ENCODE results near the gene ST3GAL2. TPM values are rescaled to one million over a fixed set of nuclear protein-coding genes. Genes with fewer than 3 reads are reported as not detected.

ST3GAL2 gene, protein sequence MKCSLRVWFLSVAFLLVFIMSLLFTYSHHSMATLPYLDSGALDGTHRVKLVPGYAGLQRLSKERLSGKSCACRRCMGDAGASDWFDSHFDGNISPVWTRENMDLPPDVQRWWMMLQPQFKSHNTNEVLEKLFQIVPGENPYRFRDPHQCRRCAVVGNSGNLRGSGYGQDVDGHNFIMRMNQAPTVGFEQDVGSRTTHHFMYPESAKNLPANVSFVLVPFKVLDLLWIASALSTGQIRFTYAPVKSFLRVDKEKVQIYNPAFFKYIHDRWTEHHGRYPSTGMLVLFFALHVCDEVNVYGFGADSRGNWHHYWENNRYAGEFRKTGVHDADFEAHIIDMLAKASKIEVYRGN
- polyA plus RNA-seq (ENCODE audit: insufficient read length): 24.1 TPM

DNA sequence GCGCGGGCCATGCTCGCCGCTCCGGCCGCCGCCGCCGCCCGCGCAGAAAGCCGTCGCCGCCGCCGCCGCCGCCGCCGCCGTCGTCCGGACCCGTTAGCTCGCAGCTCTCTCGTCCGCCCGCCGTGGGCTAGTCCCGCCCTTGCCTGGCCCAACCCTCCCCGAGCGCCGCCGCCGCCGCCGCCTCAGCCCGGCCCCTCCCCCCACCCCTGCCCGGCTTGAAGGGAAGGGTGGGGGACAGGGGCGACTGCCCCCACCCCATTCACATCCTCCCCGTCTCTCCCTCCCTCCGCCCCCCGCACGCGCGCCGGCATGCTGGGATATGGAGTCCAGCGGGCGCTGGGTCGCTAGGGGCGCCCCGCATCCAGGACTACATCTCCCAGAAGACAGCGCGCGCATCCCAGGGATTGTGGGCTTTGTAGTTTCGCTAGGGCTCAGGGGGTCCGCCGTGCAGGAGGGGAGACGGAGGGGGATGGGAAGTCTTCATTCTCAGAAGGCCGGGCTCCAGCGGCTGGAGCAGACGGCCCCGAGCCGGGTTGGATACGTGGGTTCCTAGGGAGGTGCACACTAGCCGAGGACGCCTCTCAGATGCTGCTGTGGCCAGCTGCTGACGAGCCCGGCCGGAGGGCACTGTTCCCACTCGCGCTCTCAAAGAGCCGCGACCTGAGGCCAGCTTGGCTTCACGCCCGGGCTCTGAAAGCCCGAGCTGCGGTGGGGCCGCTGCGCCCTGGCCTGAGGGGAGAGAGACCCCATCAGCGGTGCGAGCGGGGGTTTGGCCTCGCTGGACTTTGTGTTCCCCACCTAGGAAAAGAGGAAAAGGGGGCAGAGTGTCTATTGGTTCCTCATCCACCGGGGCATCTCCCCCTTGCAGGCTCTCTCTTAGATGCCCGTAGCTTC lies at the start of gene ST3GAL2:
TSS of gene ST3GAL2 (minus strand) at position 132 of the 894 bp plus-strand sequence. CDS start 40,570 bp downstream, outside the sequence.
- DNase-seq (ENCODE audit: low read depth): peak; percentile 81

DNA sequence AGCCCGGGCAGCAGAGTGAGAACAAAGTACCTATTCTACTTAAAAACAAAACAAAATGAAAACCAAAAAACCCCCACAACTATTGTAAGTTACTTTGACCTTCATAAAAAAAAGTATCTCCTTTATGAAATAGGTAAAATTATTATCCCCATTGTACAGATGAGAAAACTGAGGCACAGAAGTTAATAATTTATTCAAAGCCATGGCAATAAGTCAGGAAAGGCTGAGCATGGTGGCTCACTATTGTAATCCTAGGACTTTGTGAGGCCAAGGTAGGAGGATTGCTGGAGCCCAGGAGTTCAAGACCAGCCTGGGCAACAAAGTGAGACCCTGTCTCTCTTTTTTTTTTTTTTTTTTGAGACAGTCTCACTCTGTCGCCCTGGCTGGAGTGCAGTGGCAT lies 46.0 kb upstream of the ST3GAL2 start:
- no peak for DNase-seq (ENCODE audit: low read depth)

DNA sequence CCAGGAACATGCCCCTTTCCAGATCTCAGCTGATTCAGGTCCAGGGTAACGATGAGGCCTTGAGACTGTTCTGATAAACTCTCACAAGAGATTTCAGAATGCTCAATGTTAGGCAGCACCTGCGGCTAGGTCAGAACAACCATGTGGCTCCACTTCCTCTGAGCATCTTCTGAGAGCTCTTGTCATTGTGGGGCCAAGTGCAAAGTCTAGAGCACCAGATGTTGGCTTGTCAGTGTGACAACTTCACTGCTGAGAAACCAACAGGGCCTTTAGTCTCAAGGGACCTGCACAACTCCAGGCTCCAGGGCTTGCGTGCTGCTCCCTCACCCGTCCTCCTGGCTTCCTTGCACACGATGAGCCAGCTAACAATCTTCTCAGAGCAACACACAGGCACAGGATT lies 44.5 kb upstream of the ST3GAL2 start:
- DNase-seq (ENCODE audit: low read depth): no peak

DNA sequence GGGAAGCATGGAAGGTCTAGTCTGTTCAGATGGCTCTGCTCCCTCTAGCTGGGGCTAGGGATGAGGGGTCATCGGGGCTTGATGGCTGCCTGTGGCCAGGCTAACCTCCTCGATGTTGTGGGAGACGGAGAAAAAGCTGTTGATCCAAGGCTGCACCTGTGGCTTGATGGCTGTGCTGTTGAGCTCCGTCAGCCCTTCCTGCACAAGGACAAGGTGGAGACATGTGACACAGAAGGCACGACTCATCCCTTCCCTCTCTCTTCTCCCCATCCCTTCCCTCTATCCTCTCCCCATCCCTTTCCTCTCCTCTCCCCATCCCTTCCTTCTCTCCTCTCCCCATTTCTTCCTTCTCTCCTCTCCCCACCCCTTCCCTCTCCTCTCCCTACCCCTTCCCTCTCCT lies 43.7 kb upstream of the ST3GAL2 start:
- DNase-seq (ENCODE audit: low read depth): no peak

DNA sequence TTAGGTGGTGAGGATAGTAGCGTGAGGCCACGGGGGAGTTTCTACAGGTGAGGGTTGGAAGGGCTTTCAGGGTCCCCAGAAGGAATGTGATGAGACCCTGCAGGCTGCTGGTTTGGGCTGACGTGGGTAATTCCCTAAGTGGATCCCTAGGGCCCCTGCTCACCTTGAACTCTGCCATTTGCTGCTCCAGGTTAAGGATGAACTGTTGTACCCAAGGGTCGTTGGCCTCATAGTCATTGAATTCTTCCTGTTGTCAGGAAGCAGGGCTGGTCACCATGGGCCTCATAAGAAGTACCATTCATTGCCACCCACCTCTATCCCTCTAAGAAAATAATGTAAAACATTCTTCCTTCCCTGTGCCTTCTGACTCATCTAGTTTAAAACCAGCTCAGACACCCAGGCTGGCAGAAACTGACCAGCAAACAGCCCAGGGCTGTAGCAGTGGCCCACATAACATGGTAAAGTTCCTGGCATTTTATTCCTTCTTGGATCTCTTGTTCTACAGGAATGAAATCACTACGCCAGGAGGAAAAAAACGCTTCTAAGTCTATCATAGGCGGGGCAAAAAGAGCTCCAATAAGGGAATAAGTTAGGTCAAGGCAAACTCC lies 43.1 kb upstream of the ST3GAL2 start:
- no peak for DNase-seq (ENCODE audit: low read depth)

DNA sequence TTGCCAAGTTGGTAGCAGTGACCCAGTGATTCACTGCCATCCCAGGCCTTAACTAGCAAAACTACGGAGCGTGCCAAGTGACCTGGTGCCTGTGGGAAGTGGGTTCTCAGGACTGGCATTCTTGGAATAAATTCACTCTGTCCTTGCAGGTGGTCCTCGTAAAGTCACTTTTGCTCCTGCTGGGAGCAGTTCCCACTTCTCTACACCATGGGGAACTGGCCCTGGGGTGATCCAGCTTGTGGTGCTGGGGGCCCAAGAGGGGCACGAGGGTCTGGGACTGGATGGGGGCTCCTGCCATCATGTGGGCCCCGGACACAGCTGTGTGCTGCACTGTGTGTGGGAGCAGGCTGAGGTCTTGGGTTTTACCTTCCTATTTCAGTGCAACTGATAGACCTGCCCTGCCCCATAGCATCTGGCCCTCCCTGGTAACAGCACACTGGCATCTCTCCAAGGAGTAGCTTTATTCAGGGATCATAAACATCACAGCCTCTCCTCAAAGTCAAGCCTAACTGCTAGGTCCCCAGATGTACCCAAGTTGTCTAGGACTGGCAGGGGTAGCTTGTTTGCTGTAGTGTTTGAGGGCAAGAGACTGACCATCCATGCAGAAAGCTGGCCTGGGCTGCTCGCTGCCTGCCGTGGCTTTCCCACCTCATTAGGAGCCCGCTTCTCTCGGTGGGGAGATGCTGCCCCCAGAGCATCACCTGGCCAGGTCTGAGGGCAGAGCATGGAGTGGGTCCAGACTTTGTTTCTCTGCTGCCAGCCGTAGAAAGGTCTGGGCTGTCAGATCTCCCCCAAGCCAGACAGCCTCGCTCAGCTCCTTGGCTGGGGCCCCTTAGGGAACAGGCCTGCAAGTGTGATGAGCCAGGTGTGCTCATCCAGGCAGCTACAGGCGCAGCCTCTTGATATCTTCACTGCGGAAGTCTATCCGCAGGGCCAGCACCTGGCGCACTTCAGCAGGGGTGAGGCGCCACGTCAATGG lies 41.5 kb upstream of the ST3GAL2 start:
- DNase-seq (ENCODE audit: low read depth): no peak

DNA sequence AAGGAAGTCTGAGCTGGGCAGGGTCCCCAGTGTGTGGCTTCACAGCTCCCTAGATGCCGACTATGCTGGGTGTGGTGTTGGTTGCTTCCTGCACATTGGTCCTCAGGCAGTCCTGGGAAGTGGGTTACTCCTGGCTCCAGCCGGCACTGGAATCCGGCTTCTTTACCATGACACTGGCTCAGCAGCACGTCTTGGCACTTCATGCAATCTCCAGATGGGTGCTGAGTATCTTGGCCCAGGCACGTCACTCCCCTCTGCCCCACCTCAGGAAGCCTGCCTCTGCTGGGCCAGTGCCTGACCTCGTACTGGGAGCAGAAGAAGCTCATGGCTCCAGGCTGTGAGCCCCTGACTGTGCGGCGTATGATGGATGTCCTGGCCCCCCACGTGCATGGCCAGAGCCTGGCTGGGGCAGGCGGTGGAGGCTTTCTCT lies 40.0 kb upstream of the ST3GAL2 start:
- no peak for DNase-seq (ENCODE audit: low read depth)

DNA sequence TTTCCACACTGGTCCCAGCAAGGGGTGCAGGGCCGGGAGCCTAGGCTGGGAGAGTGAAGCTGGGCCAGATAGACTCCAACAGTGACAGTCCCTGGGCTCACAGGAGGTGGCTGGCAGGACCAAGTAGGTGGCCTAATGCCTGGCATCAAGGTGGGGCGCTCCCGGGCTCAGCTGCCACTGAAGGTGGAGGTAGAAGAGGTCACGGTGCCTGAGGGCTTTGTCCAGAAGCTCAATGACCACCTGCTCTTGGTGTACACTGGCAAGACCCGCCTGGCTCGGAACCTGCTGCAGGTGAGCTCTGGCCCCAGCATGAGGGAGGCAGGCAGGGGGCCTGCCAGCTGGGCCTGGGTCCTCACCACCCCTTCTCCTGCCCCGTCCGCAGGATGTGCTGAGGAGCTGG lies 39.3 kb upstream of the ST3GAL2 start:
- DNase-seq (ENCODE audit: low read depth): no peak

DNA sequence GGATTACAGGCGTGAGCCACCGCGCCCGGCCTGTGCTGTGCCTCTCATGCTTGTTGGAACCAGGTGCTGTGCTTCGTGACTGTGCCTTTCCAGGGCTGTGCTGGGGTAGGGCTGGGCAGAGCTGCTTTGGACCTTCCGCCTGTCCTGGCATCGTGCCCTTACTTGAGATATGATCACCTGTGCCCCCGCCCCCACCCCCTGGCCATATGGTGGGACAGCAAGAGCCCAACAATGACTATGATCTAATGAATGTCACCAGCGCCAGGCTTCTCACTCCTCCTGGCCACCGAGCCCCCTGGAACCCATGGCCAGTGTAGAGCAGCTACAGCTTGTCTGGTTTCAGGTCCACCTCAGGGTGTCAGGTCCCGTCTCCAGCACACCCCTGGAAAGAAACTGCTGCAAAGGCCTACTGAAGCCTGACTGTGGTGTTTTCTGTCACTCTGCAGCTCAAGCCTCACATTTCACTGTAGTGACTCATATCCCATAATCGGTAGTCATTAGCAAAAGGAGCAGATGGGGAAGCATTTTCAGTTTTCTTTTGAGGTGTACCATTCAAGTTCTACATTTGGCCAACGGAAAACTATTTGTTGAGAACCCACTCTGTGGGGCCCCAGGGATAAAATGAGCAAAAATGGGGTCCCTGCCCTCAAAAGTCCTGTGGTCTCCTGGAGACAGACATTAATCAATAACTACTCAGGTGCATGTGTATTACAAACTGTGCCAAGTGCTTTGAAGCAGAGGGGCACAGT lies 37.5 kb upstream of the ST3GAL2 start:
- no peak for DNase-seq (ENCODE audit: low read depth)

DNA sequence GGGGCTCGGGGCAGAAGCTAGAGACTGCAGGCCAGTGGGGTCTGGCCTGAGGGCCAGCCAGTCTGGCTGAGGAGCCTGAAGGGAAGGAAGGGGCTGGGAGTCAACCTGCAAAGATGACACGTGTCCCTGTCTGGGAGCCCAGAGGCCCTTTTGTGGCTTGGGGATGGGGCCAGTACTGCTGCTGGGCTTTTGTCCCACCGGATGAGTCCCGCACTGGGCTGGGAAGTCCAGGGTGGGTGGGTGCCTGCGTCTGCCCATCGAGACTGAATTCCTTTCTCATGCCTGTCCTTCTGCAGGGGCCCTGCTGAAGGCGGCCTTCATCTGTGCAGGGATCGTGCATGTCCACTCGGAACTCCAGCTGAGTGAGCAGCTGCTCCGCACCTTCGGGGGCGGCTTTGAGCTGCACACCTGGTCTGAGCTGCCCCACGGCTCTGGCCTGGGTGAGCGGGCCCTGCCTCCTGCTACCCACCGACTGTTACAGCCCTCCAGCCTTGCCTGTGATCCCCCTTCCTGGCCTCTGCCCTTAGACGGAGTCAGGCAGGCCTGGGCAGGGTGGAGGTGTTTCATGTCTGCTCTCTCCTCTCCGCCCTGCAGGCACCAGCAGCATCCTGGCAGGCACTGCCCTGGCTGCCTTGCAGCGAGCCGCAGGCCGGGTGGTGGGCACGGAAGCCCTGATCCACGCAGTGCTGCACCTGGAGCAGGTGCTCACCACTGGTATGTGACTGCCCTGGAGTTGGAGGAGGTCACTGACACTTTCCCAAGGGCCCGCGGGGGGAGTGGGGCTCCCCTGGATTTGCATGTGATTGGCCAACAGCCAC lies 36.4 kb upstream of the ST3GAL2 start:
- no peak for DNase-seq (ENCODE audit: low read depth)

DNA sequence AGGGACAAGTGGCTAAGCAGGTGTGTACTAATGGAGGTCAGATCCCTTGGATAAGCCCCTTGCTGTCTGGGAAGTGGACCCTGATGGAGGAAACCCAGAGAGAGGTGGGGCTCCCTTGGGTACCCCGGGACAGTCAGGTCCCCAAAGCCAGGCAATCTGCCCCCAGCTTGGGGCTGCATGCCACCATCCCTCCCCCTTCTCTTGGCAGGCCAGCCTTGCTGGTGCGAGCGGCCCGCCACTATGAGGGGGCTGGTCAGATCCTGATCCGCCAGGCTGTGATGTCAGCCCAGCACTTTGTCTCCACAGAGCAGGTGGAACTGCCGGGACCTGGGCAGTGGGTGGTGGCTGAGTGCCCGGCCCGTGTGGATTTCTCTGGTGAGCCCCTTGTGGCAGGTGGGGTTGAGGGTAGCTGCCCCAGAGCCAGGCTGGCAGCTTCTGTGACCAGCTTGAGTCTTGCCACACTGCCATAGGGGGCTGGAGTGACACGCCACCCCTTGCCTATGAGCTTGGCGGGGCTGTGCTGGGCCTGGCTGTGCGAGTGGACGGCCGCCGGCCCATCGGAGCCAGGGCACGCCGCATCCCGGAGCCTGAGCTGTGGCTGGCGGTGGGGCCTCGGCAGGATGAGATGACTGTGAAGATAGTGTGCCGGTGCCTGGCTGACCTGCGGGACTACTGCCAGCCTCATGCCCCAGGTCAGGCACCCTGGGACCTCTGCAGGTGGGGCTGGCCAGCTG lies 35.6 kb upstream of the ST3GAL2 start:
- no peak for DNase-seq (ENCODE audit: low read depth)

DNA sequence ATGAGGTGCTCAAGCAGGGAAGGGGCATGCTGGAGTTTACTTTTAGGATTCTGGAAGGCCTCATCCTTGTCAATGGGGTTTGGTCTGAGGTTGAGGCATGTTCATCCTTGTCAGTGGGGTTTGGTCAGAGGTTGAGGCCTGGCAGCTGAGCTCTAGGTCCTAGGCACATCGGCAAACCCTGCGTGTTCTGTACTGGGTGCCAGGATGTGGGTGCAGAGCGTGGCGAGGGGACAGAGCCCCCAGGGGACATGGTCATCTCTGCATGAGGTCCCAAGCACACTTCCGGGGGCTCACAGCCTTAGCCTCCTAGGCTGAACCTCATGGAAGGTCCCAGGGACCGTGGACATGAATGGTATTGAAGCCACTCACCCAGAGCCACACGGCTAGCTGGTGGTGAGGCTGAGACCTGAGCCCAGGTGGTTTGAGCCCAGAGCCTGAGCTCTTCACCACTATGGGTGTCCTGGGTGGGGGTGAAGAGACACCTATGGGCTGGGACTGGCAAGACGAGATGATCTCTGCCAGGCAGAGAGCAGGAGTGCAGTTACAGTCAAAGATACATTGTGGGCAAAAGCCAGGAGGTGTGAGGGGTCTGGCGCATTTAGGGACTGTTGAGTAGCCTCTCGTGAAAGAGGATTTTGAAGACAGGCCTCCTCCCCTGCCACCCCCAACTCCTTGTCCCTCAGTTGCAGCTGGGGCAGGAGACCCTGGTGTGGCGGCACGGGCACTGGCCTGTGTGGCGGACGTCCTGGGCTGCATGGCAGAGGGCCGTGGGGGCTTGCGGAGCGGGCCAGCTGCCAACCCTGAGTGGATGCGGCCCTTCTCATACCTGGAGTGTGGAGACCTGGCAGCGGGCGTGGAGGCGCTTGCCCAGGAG lies 34.8 kb upstream of the ST3GAL2 start:
- DNase-seq (ENCODE audit: low read depth): no peak

DNA sequence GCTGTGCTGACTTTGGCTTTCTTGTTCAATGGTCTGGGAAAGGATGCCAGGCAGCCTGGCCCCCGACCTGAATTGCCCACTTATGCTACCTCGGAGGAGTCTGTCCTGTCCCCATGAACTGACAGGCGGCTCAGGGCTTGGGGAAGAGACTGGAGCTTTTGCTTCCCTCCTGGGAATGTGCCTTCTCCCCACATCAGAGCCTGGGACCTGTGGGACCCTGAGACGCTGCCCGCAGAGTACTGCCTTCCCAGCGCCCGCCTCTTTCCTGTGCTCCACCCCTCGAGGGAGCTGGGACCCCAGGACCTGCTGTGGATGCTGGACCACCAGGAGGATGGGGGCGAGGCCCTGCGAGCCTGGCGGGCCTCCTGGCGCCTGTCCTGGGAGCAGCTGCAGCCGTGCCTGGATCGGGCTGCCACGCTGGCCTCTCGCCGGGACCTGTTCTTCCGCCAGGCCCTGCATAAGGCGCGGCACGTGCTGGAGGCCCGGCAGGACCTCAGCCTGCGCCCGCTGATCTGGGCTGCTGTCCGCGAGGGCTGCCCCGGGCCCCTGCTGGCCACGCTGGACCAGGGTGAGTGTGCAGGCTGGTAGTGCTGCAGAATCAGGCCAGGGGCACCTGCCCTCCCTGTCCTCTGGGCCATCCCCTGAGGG lies 34.0 kb upstream of the ST3GAL2 start:
- DNase-seq (ENCODE audit: low read depth): no peak

DNA sequence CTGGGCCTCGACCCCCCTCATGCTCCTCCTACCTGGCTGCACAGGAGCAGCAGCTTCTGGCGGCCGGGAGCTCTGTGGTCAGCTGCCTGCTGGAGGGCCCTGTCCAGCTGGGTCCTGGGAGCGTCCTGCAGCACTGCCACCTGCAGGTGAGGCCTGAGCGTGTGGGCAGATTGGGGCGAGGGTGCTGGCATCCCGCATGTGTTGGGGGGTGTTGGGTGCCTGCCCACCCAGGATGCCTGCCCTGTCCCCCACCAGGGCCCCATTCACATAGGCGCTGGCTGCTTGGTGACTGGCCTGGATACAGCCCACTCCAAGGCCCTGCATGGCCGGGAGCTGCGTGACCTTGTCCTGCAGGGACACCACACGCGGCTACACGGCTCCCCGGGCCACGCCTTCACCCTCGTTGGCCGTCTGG lies 32.0 kb upstream of the ST3GAL2 start:
- no peak for DNase-seq (ENCODE audit: low read depth)

DNA sequence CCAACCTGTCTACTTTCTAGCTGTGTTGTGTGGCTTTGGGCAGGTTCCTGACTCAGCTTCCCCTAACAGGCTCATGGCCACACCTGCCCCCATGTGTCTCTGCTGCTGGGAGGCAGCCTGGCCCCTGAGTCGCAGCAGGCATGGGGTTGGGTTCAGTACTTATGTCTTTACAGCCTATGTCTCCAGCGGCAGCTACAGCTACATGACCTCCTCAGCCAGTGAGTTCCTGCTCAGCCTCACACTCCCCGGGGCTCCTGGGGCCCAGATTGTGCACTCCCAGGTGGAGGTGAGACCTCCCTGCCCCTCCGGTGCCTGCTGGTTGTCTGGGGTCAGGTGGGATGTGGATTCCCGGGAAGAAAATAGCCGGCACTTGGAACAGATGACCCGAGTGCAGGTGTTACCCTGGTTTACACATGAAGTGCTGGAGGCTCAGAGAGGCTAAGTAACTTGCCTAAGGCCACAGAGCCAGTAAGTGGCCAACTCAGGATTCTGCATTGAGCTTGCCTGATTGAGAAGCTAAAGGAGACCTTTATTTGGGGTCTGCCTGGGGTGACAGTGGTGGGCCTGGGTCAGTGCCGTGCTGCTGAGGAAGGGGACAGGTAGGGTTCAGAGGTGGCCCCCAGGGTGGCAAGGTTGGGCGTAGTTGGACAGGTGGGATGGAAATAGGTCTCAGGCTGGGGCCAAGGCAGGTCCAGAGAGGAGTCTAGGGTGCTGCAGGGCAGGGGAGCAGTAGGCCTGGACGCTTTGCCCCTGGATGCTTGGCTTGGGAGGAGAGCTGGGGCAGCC lies 31.4 kb upstream of the ST3GAL2 start:
- no peak for DNase-seq (ENCODE audit: low read depth)

DNA sequence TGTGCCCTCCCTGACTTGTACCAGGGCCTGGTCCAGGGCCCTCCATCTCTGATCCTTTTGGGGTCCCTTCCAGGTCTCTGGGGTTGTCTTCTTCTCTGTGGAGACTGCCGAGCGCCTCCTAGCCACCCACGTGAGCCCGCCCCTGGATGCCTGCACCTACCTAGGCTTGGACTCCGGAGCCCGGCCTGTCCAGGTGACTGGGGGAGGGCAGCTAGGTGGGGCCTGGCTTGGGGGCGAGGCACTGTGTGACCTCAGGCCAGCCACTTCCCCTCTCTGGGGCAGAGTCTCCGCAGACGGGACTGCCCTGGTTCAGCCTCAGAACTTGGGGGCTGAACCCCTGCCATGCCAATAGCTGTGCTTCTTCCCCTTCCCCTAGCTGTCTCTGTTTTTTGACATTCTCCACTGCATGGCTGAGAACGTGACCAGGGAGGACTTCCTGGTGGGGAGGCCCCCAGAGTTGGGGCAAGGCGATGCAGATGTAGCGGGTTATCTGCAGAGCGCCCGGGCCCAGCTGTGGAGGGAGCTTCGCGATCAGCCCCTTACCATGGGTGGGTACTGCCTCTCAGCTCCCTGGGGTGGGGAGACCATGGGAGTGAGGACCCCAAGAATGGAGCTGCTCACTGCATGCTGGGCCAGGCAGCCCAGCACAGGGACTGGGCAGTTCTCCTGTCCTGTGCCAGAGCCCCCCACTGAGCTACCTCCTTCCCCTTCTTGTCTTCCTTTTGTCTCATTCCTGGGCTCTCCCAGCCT lies 30.1 kb upstream of the ST3GAL2 start:
- DNase-seq (ENCODE audit: low read depth): no peak

Measured in forelimb muscle (tissue), 1 donor.